GM18909 (cell line): Measurements from ENCODE around the gene SERPINE2.

Experiments
- ATAC-seq: cut with Tn5 transposase; IDR thresholded peaks from one replicate; pipeline ENCODE4 v1.9.1; 2021; ENCODE audit warnings: mild to moderate bottlenecking; ENCODE audit not compliant: unreplicated experiment, poor library complexity

The SERPINE2 gene, protein sequence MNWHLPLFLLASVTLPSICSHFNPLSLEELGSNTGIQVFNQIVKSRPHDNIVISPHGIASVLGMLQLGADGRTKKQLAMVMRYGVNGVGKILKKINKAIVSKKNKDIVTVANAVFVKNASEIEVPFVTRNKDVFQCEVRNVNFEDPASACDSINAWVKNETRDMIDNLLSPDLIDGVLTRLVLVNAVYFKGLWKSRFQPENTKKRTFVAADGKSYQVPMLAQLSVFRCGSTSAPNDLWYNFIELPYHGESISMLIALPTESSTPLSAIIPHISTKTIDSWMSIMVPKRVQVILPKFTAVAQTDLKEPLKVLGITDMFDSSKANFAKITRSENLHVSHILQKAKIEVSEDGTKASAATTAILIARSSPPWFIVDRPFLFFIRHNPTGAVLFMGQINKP

DNA sequence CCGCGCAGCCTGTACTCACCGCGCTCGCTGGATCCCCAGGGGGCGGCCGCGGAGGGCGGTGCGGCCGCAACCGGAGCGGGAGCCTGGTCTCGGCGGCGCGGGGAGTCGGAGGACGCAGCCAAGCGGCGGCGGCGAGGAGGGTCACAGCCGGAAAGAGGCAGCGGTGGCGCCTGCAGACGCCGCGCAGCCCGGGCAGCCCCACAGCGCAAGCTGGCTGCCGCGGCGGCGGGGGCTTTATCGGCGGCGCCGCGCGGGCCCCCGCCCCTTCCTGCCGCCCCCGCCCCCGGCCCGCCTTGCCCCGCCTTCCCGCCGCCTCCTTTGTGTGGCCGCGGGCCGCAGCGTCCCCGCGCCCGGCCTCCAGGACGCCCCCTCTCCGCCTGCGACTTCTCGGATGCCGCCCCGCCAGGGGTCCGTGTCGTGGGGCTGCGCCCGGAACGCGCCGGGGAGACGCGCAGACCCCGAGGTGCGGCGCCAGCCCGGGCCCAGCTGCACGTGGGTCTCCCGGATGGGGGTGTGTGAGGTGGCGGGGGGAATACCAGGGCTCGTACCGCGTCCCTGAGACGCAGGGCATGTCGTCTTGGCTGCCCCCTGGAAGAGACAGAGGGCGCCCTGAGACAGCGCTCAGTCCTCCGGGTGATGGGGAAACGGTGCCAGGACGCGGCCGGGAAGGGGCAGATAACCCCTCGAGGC lies at the start of gene SERPINE2:
Gene SERPINE2, minus strand, starts transcription at position 207 of the 690 bp plus-strand sequence. CDS start 37,386 bp downstream, outside the sequence.
- peak; percentile 61 for ATAC-seq

DNA sequence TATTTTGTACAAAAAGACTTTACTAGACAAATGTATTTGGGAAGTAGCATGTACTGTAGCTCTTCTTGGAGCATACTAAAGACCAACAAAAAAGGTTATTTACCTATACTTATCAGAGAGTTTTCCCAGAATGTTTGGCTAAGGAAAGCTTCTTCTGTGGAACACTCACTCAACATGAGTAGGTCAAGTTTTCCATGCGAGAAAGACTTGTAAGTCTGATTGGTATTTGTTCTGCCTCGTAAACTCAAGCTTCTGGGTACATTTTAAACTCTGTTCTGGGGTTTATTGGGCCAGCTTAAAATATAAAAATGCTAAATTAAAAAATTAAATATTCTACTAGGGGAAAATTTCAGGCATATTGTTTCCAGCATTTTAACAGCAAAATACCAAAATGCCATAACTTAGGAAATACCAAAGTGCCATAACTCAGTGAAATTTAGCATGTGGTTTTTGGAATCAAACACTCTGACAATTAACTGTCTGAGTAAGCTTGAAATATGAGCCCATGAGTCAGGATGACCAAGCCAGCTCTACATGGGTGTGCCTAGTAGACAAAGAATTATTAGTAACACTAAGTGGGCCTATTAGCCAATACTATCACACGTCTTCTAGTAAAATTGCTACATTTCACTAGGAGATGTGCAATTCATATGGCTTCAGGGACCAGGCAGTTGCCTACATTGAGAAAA lies 47.3 kb upstream of the SERPINE2 start:
- ATAC-seq = no peak

DNA sequence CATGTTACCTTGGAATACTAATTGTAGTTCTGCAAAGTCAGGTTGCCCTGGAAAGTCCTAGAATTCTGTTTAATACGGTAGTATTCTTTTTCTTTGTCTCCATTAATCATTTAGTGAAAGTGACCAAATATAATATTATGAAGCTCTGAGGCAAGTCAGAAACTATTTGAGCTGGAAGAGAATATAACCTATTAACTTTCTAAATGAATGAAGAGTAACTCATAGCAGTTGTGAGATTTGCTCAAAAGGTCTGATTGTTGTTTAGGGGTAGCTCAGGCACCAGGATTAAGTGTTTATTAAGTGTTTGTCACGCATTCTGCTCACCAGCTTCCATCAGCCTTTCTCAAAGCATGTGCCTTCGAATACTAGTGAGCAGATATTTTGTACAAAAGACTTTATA lies 46.7 kb upstream of the SERPINE2 start:
- no peak for ATAC-seq

DNA sequence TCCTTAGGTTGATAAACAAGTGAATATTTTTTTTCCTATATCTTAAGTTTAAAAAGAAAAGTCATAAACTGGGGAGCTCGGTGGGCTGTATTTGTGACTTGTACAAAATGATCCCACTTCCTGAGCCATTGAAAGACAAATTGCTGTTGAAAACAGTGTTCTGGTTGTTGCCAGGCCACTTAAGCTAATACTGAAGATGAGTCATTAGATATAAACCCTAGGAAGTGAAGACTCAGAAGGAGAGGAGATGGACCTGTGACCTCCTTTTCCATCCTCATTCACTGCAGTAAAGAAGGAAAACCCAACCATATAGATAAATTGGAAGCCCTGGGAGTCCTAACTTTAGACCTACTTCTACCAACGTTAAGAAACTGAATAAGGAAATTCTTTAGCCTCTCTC lies 46.2 kb upstream of the SERPINE2 start:
- no peak for ATAC-seq

DNA sequence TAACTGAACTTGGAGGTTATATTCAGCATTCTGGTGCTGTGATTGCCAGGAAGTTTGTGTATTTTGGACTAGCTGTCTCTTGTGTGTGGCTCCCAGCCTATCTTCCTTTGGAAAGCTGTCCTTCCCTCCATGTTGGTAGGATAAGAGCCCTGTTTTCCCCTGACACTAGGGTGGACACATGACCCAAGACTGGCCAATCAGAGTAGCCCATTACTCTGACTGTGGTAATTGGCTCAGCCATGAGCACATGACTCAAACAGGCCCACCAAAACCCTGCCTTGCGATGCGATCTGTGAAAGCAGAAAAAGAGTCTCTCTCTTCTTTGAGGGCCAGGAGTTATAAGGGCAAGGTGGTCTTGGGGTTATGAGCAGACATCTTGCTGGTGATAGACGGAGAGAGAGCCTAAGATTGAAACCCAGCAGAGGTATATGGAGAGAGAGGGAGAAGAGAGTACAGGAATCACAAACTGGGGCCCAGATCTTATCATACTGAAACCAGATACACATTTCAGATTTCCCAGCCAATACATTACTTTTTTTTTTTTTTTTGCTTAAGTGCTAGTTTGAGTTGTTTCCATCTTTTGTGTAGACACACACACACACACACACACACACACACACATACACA lies 45.3 kb upstream of the SERPINE2 start:
- ATAC-seq = no peak

DNA sequence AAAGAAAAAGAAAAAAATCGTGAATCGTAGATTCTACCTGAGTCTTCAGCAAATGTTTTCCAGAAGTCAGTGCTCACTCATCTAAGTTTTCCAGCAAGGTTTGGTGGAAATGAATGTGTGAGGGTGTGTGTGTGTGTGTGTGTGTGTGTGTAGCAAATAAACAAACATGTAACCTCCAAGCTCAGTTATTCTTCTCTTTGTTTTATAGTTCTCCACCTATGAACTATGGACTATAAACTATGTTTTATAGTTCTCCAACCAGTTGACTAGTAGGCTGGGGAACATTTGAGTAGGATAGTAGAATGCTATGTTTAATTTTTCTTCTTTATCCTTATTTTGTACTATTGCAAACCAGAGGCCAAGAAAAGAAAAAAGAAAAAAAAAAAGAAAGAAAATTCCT lies 44.6 kb upstream of the SERPINE2 start:
- no peak for ATAC-seq

DNA sequence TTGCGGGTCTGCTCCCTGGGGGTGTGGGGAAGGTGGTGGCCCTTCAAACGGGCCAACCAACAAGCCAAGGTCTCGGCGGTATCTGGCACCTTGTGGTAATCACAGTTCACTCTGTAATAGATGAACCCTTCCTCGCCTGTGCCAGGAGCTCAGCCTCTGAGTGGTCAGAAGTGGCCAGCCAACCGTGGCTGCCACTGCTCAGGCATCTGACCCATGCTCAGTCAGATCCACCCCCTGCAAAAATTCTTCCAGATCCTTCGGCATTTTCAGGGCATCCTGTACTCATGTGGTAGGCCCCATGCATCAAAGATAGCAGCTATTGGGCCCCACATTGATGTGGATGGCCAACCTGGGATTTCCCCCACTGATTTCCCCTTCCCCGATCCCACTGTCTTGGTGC lies 39.6 kb upstream of the SERPINE2 start:
- no peak for ATAC-seq

DNA sequence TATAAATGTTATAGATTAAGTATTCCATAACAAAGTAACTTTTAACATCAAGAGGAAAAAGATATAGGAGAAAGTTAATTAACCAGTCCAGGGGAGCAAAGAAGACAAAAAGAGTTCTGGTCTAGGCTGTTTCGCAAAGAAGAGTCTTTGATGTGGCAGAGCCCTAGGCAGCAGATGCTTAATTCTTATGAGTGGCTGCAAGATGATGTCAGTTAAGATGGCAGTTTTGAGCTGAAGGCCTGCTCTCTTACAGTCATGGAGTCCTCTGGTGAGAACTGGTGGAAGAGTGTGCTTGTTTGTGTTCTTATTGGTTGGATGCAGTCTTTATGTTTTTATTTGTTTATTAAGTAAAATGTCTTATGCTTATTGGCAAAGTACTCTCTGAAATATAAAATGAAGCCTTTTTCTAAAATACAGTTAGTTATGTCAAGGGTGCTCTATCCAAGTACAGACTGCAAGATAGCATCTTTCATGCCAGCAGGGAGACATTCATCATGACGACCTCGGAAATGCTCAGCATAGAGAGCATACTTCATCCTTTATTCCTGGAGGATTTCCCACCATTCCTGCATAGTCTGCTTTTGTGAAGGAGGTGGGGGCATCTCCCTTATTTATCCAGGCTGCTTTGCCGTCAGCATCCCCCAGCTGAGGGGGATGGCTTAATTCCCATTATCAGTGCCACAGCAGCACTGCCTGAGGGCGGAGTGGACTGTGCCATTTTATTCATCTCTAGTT lies 38.9 kb upstream of the SERPINE2 start:
- ATAC-seq = no peak

DNA sequence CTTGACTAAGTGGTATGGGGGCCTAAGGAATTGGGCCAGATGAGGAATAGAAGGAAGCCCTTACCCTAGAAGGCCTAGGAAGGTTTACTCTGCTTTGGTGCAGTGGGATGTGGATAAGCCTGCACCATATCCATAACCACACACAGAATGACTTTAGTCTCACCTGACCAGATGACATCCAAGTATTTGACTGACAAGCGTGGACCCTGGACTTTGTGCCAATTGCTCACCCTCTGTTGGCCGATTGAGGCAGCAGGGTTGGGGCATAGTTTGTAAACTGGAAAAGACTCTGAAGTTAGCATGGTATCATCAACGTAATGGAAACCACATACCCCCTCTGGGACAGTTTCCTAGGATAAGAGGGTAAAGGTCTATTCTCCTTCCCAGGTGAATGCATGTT lies 36.5 kb upstream of the SERPINE2 start:
- ATAC-seq = no peak

DNA sequence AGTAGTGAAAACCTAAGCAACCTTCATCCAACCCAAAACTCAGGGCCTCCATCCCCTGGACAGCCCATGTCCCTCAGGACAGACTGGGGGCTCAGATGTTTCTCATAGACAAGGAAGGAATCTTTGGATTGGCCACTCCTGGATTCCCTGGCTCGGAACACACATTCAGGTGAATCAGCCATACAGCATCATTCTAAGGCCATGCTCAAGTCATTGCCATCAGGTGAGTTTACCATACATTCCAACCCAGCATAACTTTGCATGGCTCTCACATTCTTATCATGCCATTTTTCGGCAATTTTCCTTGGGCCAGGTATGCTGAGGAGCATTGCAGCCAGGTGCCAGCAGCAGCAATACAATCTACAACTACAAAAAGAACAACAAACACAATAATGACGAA lies 34.6 kb upstream of the SERPINE2 start:
- ATAC-seq = no peak

DNA sequence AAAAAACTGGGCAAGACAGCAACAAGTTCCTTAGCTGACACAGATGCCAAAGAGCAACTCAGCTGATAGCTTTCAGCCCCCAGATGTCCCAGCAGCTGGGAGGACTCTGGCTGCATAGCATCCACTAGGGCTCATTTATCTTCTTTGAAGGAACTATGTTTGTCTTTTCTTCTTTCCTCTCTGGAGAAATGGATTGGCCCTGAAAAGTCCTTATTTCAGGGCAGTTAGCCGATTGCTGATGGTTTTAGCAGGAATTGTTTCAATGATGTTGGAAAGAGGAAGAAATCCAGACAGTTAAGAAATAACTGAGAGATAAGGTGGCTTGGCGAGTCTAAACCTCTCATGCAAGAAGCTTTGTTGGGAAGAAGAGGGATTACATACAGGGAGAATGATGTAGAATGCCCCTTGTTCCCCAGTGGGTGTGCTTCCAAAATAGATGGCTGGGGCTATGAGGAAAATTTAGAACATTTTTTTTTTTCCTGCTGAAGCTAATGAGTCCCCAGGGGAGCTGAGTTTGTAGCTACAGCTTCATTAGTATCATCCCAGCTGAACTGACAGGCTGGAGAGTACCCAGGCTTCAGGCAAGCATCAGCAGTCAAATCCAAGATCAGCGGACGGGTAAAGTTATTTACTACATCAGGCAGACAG lies 33.6 kb upstream of the SERPINE2 start:
- ATAC-seq = no peak

DNA sequence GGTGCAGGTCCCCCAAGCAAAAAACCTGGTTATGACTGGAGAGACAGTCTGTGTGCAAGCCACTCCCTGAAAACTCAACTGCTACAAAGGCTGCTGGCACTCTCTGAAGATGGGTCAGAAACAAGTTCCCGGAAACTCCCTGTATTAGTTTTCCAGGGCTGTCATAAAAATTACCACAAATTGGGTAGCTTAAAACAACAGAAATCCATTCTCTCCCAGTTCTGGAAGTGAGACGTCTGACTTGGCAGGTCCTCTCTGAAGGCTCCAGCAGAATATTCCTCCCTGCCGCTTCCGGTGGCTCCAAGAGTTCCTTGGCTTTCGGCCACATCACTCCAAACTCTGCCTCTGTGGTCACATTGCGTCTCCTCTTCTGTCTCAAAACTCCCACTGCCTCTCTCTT lies 30.1 kb upstream of the SERPINE2 start:
- no peak for ATAC-seq

DNA sequence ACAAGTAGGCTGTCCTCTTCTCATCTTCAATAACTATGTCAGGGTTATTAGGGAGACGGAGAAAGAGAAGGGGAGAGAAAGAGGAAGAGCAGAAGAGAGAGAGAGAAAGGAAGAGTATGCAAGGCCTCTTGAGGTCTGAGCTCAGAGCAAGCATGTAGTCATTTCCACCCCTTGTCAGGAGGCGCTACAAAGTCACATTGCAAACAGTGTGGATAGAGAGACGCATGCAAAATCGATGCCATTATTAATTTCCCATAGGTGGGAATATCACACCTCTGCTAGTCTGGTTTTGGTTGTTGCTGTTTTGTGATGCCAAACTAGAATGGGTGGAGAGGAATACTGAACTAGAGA lies 24.2 kb upstream of the SERPINE2 start:
- peak; percentile 61 for ATAC-seq

DNA sequence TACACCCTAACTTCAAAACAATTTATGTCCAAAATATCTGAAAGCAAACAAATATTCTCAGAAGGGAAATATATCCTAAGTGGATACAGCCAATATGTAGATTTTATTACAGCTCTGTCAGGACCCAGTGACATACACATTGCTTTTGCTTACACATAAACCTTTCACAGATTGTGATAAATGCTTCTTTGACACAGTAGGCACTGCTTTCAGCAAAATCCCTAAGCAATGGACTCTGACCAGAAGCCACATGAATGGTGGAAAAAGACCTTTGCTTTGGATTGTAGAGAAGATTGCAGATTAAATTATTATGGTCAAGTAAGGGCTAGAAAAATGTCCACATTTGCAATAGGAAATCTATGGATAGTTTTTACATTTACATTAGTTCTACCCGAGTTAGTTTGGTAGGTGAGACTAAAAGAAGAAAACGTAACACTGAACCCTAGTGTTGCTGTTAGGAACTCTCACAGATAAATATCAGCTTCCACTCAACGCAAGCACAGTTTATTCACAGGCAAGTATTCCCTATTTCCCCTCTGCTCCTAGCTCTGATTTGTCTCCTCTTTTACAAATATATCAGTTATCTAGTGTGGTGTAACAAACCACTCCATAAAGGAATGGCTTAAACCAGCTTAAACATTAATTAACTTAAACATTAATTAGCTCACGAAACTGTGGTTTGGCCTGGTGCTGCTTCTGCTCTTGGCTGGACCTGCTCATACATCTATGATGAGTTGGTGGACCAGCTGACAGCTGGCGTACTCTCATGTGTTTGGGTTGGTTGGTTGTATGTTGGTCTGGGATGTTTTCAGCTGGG lies 23.6 kb upstream of the SERPINE2 start:
- ATAC-seq = peak; percentile 92

DNA sequence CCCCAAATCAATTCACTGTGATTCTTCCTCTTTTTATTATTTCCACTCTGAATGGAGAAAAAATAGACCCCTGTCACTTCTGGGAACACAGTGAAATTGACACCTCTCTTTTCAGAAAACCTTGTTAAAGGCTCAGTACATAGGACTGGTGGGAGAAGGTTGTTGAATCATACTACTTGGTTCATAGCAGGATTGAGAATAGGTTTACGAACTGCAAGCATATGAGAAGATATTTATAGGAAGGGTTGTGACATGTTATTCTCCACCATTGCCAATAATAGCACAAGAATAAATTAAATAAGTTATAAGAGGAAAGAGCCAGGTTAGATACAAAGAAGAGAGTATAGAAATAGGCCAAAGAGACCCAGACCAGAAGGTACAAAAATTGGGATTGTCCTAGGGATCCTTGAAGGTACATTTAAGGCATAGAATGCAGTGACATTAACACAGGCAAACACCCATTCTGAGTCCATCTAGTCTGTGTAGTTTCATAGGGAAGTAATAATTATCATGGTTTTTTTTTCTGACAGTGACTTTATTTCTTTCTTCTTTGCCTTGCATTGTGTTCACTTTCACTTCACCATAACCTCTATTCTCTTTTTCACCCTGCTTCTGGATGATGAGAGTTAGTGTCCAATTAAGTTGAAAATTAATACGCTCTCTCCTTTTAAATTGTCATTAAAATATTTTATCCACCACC lies 21.8 kb upstream of the SERPINE2 start:
- no peak for ATAC-seq

DNA sequence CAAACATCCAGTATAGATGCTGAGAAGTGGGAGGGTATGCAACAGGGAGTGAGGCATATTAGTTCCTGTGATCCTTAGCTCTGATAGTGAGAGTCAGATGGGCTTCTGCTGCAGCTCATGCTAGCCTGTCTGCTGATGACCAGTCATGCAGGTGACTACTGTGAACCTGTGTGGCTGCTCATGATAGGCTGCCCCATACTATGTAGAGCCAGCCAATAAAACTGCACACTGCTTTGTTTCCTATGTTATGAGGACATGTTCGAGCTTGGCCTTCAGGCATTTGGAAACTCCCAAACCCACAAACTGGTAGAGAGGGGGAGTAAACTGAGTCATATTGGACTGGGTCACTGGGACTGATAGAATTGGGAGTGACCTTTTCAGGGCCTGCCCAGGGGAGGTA lies 20.1 kb upstream of the SERPINE2 start:
- ATAC-seq = no peak

DNA sequence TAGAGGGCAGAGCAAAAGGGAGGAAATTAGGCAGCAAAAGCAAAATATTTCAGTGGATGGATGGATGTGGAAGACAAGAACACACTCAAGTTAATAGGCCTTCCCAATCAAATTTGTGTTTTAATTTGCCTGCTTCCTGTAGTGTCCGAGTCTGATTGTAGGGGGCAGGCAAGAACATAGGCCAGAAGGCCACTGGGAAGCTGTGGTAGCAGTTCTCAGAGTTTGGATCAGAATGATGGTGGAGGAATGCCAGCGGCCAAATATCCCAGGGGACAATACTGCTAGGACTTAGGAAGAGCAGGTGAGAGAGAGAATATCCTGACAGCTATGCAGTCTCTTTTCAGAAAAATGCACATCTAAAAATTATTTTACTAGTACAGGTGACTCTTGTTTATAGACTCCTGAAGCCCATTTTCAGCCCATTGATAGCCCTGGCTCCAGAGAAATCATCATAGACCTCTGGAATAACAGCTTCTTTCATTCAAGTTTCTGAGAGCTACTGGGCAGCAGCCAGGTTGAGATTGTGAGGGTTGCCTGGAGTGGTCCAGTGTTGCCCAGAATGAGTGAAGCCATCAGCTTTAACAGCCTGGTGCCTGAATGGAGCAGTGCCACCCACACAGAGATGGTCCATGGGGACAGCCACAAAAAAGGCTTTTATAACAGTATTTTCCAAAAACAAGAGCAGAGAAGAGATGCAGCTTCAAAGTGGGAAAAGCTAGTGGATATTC lies 19.1 kb upstream of the SERPINE2 start:
- no peak for ATAC-seq

DNA sequence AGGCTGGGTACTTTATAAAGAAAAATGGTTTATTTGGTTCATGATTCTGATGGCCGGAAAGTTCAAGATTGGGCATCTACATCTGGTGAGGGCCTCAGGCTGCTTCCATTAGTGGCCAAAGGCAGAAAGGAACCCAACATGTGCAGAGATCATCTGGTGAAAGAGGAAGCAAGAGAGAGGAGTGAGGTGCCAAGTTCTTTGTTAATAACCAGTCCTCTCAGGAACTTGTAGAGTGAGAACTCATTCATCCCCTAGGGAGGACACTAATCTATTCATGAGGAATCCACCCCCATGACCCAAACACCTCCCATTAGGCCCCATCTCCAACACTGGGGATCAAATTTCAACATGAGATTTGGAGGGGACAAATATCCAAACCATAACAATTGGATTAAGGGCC lies 17.8 kb upstream of the SERPINE2 start:
- ATAC-seq = no peak
